Keratinocyte (primary cell): ENCODE measurements around the gene FMN2.

ENCODE experiments used
- EZH2 ChIP-seq: IDR thresholded peaks from one replicate; pipeline ENCODE4 v1.6.1; 2012; ENCODE audit warnings: inconsistent platforms, mild to moderate bottlenecking, low read length, moderate library complexity
- TF ChIP-seq, protein P1 (sequence below), 3 experiments: IDR thresholded peaks in 1 of 3; conservative IDR thresholded peaks in 1 of 3; optimal IDR thresholded peaks in 1 of 3; 2 replicates in 2 of 3; 3 replicates in 1 of 3; pipeline versions ENCODE3 to v1.5.1; 2011; ENCODE audit warnings: low read length in 3 of 3, mild to moderate bottlenecking in 3 of 3, moderate library complexity in 2 of 3, control low read depth in 1 of 3, inconsistent platforms in 1 of 3; ENCODE audit not compliant: insufficient read depth in 2 of 3; ENCODE audit errors: extremely low read depth in 1 of 3

DNA sequence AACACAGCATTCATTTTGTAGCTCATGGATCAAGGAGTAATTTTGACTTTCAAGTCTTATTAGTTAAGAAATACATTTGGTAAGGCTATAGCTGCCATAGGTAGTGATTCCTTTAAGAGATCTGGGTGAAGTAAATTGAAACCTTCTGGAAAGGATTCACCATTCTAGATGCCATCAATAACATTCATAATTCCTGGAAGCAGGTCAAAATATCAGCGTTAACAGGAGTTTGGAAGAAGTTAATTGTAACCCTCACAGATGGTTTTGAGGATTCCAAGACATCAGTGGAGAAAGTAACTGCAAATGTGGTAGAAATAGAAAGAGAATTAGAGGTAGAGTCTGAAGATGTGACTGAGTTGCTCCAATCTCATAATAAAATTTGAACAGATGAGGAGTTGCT is 303.7 kb downstream of the FMN2 start:
- TF ChIP-seq EZH2: no peak
- TF ChIP-seq, protein P1, sequence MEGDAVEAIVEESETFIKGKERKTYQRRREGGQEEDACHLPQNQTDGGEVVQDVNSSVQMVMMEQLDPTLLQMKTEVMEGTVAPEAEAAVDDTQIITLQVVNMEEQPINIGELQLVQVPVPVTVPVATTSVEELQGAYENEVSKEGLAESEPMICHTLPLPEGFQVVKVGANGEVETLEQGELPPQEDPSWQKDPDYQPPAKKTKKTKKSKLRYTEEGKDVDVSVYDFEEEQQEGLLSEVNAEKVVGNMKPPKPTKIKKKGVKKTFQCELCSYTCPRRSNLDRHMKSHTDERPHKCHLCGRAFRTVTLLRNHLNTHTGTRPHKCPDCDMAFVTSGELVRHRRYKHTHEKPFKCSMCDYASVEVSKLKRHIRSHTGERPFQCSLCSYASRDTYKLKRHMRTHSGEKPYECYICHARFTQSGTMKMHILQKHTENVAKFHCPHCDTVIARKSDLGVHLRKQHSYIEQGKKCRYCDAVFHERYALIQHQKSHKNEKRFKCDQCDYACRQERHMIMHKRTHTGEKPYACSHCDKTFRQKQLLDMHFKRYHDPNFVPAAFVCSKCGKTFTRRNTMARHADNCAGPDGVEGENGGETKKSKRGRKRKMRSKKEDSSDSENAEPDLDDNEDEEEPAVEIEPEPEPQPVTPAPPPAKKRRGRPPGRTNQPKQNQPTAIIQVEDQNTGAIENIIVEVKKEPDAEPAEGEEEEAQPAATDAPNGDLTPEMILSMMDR (optimal IDR thresholded peaks at IDR 0.05 in 1 of 3, IDR thresholded peaks at IDR 0.05 in 1 of 3, conservative IDR thresholded peaks at IDR 0.05 in 1 of 3; ENCODE audit: extremely low read depth in 1 of 3, insufficient read depth in 2 of 3, low read length in 3 of 3): no peak
